Measurements from ENCODE around the gene PRRC2B.
A peak's percentile ranks its signal among the peaks of the same experiment; 100 is the strongest.

PRRC2B gene

DNA sequence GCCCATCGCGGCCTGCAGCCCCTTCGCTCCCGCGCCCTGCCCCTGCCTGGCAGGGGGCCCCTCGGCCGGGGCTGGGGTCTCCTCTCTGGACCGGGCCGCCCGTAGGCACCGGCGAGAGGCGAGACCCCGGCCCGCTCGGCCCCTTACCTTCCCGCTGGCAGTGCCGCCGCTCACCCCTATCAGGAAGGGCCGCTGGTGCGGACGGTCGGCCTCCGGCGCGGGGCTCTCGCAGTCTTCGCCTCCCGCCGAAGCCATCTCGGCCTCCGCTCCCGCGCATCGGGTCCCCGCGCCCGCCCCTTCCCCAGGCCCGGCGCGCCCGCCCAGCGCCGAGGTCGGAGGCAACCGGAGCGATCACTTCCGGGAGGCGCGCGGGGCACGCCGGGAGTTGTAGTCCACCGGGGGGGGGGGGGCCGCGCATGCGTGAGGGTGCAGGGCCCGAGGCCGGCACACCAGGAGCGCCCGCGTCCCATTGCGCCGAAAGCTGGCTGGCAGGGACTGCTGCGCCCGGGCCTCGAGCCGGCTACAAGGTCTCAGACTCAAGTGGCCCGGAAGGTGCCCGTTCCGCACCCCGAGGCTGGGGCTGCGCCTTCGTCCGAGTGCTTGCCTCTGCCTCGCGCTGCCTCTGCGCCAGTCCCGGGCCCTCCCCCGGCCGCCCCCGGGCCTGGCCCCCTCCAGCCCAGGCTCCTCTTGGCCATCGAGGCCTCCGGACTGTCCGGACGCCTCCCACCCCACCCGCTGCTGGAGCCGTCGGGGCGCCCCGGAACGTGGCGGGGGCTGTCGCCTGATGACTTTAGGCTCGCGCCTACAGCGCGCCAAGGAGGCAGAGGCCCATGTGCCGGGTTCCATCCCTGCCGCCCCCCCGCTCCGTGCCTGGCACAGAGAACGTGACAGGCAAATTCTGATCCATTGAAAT is 137.3 kb downstream of the PRRC2B start, which contains the start of gene UCK1:
Gene UCK1, minus strand, starts transcription at position 344 of the 913 bp plus-strand sequence. Its CDS starts 89 bp downstream, at position 255.
- peaks cover 15% of the 10 kb centered on the region for H3K36me3 ChIP-seq (replicated peaks)
- H3K27ac ChIP-seq: peak within 1 kb of the TSS; percentile 27
- DNase-seq: peak; percentile 39
- no peaks in the 10 kb centered on the region for H3K27me3 ChIP-seq (replicated peaks)
- peak within 1 kb of the TSS; percentile 74 for H3K4me3 ChIP-seq (ENCODE audit: low read depth, low read length)
- in situ Hi-C loops (cut with HindIII; ENCODE audit: low pct_ligation_motif_present, low sequenced_read_pairs): no loop called here
- TF ChIP-seq, protein P1, sequence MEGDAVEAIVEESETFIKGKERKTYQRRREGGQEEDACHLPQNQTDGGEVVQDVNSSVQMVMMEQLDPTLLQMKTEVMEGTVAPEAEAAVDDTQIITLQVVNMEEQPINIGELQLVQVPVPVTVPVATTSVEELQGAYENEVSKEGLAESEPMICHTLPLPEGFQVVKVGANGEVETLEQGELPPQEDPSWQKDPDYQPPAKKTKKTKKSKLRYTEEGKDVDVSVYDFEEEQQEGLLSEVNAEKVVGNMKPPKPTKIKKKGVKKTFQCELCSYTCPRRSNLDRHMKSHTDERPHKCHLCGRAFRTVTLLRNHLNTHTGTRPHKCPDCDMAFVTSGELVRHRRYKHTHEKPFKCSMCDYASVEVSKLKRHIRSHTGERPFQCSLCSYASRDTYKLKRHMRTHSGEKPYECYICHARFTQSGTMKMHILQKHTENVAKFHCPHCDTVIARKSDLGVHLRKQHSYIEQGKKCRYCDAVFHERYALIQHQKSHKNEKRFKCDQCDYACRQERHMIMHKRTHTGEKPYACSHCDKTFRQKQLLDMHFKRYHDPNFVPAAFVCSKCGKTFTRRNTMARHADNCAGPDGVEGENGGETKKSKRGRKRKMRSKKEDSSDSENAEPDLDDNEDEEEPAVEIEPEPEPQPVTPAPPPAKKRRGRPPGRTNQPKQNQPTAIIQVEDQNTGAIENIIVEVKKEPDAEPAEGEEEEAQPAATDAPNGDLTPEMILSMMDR (IDR thresholded peaks at IDR 0.05; ENCODE audit: low read depth, low read length, missing control alignments): no peak

DNA sequence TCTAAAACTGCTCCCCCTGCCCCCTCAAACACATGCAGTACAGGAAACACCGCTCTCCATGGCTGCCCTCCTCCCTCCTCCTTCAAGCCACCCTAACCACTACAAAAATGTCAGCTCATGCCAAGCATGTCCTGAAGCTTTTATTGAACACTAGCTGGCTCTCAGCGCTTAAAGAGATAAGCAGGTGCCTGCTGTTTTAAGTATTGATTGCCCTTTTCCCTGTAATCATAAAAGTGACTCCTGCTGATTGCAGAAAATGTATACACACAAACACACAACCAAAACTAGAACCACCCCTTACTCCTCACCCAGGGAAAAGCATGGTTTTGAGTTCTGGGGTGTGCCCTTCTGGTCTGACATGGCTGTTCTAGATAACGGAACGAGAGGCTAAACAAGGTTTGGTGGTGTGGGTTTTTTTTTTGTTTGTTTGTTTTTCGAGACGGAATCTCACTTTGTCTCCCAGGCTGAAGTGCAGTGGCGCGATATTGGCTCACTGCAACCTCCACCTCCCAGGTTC is 140.9 kb downstream of the PRRC2B start:
- Histone ChIP-seq H3K4me3 (ENCODE audit: low read depth, low read length) (no peak overlapping the region), H3K36me3 (replicated peaks) (no peaks in the 10 kb centered on the region), H3K27me3 (replicated peaks) (no peaks in the 10 kb centered on the region), H3K27ac (no peak overlapping the region)
- in situ Hi-C loops (cut with HindIII; ENCODE audit: low pct_ligation_motif_present, low sequenced_read_pairs): no loop called here
- TF ChIP-seq, protein P1 (IDR thresholded peaks at IDR 0.05; ENCODE audit: low read depth, low read length, missing control alignments): no peak
- DNase-seq: no peak

DNA sequence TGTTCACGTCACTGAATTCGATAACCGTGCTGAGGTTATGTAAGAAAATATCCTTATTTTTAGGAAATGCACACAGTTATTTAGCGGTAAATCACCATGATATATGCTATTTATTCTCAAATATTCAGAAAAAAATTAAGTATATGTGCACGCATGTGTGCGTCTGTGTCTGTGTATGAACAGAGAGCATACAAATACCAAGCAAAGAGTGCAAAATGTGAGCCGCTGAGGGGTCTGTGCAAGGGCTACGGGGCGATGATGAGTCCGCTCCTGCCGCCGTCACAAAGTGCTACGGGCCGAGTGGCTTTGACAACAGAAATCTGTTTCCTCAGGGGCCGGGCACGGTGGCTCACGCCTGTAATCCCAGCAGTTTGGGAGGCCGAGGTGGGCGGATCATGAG is 144.1 kb downstream of the PRRC2B start:
- H3K4me3 ChIP-seq (ENCODE audit: low read depth, low read length): no peak overlapping the region
- in situ Hi-C loops (cut with HindIII; ENCODE audit: low pct_ligation_motif_present, low sequenced_read_pairs): no loop called here
- no peak overlapping the region for H3K27ac ChIP-seq
- TF ChIP-seq, protein P1 (IDR thresholded peaks at IDR 0.05; ENCODE audit: low read depth, low read length, missing control alignments): no peak
- H3K36me3 ChIP-seq (replicated peaks): no peaks in the 10 kb centered on the region
- H3K27me3 ChIP-seq (replicated peaks): no peaks in the 10 kb centered on the region
- DNase-seq: no peak

DNA sequence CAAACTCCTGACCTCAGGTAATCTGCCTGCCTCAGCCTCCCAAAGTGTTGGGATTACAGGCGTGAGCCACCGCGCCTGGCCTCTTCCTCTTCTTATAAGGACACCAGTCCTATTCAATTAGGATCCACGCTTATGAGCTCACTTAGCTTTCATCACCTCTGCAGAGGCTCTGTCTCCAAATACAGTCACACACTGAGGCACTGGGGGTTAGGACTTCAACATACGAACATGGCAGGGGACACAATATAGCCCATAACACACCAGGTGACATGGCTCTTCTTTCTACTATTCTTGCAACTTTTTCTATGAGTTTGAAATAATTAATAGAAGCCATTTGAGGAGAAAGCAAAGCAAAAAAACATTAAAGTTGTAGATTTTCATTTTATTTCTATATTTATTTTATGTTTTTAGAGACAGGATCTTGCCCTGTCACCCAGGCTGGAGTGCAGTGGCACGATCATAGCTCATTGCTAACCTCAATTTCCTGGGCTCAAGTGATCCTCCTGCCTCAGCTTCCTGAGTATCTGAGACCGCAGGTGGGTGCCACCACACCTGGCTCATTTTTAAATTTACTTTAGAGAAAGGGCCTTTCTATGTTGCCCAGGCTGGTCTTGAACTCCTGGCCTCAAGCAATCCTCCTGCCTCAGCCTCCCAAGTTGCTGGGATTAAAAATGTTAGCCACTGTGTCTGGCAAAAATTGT is 145.5 kb downstream of the PRRC2B start:
- Histone ChIP-seq H3K4me3 (ENCODE audit: low read depth, low read length) (no peak overlapping the region), H3K36me3 (replicated peaks) (no peaks in the 10 kb centered on the region), H3K27ac (no peak overlapping the region), H3K27me3 (replicated peaks) (no peaks in the 10 kb centered on the region)
- TF ChIP-seq, protein P1 (IDR thresholded peaks at IDR 0.05; ENCODE audit: low read depth, low read length, missing control alignments): no peak
- no peak for DNase-seq
- in situ Hi-C loops (cut with HindIII; ENCODE audit: low pct_ligation_motif_present, low sequenced_read_pairs): no loop called here

DNA sequence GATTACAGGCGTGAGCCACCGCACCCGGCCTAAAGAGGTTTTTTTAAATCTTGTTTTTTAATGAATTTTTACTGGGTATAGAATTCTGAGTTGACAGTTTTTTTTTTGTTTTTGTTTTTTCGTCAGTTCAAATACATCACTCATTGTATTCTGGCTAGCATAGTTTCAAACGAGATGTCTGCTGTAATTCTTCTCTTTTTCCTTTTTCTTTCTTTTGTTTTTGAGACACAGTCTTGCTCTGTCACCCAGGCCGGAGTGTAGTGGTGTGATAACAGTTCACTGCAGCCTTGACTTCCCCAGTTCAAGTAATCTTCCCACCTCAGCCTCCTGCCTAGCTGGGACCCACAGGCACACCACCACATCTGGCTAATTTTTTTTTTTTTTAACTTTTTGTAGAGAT is 149.3 kb downstream of the PRRC2B start:
- Histone ChIP-seq H3K27me3 (replicated peaks) (peaks cover 27% of the 10 kb centered on the region), H3K36me3 (replicated peaks) (no peaks in the 10 kb centered on the region), H3K27ac (no peak overlapping the region), H3K4me3 (ENCODE audit: low read depth, low read length) (no peak overlapping the region)
- no peak for DNase-seq
- in situ Hi-C loops (cut with HindIII; ENCODE audit: low pct_ligation_motif_present, low sequenced_read_pairs): no loop called here
- TF ChIP-seq, protein P1 (IDR thresholded peaks at IDR 0.05; ENCODE audit: low read depth, low read length, missing control alignments): no peak

Measured in brain microvascular endothelial cell (primary cell).